Epithelial cell of alveolus of lung (primary cell): ENCODE data around the gene PCGF3. TPM values are rescaled to one million over a fixed set of nuclear protein-coding genes. Genes with fewer than 3 reads are reported as not detected.

Experiments used
- total RNA-seq: library from RNA; depleted of rRNA; stranded (reverse); fragments of >200 nt; gene quantifications from 2 replicates; pipeline ENCODE4 v1.2.1, GENCODE V29; 2015

Gene PCGF3
- 30.6 and 49.3 TPM in 2 replicates for total RNA-seq

GRCh38 chr4:705278-706082 is at the start of gene PCGF3:
TSS of gene PCGF3 (plus strand) at chr4:705832. CDS start at chr4:733681, 27,849 bp downstream.

GRCh38 chr4:674172-675035 is 31.2 kb upstream of the PCGF3 start, which contains the start of the genes ATP5ME and MYL5:
TSS of gene ATP5ME (minus strand) at chr4:674276. CDS start at chr4:674247, 29 bp downstream.
TSS of gene MYL5 (plus strand) at chr4:674542. CDS start at chr4:678027, 3,485 bp downstream.

GRCh38 chr4:688854-689681 is 16.6 kb upstream of the PCGF3 start, which contains the start of gene SLC49A3:
TSS of gene SLC49A3 (minus strand) at chr4:689151. CDS start at chr4:689127, 24 bp downstream.

Other genes starting within 250 kb of the PCGF3 start
- 11.0 and 13.3 TPM in 2 replicates for gene ZNF721, start 206.7 kb upstream of the PCGF3 start, total RNA-seq
- 25.5 and 32.9 TPM in 2 replicates for gene PIGG, start 206.6 kb upstream of the PCGF3 start, total RNA-seq
- not detected in 2 replicates for gene TMEM271, start 129.5 kb upstream of the PCGF3 start, total RNA-seq
- under 0.01 and 1.8 TPM in 2 replicates for gene PDE6B, start 80.3 kb upstream of the PCGF3 start, total RNA-seq
- gene ATP5ME, start 31.6 kb upstream of the PCGF3 start, total RNA-seq = 74.6 and 179 TPM in 2 replicates
- 2.1 and 7.5 TPM in 2 replicates for gene MYL5, start 31.3 kb upstream of the PCGF3 start, total RNA-seq
- 4.6 and 12.5 TPM in 2 replicates for gene SLC49A3, start 16.7 kb upstream of the PCGF3 start, total RNA-seq
- gene CPLX1, start 120.3 kb downstream of the PCGF3 start, total RNA-seq = 0.24 TPM in 1 of 2 replicates, not detected in the other
- gene GAK, start 226.5 kb downstream of the PCGF3 start, total RNA-seq = 64.1 and 77.5 TPM in 2 replicates
- 11.0 and 33.9 TPM in 2 replicates for gene TMEM175, start 226.6 kb downstream of the PCGF3 start, total RNA-seq